HG03432 (cell line): ENCODE measurements around the gene DEPDC5.

ENCODE experiments used
- ATAC-seq: cut with Tn5 transposase; IDR thresholded peaks from one replicate; pipeline ENCODE4 v1.9.1; 2021; ENCODE audit warnings: mild to moderate bottlenecking, moderate library complexity; ENCODE audit not compliant: unreplicated experiment

DEPDC5 gene

DNA sequence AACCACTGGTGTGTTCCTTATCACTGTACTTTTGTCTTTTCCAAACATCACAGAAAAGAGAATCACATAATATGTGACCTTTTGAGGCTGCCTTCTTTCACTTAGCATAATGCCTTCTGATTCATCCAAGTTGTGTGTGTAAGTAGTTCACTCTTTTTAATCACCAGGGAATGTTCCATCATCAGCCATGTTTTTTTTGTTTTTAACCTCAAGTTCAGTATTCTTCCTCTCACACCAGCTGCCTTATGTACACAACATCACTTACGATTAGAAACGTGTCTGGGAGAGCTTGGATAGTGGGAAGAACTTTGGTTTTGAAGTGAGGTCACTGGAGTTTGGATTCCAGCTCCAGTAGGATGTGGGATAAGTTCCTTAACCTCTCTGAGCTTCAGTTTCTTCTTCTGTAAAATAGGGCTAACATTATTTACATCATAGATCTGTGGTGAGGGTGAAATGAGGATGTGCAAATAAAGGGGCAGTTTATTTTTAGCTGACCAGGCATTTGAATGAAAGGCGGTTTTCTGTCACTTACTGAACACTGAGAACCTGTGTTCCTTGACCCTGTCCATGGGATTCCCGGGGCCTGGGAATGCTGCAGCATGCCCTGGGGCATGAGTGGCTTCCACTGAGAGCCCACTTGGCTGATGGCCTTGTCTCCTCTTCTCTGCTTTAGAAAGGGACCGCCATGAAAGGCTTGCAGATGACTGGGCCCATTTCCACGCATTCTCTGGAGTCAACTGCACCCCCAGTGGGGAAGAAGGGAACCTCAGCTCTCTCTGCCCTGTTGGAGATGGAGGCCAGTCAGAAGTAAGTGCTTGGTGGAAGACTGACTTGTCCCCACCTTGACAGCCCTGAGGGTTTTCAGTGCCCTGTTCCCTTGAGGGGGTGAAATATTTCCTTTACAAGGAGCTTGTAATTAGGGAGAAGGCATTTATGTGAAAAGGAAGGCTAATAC lies 92.6 kb downstream of the DEPDC5 start:
- no peak for ATAC-seq

DNA sequence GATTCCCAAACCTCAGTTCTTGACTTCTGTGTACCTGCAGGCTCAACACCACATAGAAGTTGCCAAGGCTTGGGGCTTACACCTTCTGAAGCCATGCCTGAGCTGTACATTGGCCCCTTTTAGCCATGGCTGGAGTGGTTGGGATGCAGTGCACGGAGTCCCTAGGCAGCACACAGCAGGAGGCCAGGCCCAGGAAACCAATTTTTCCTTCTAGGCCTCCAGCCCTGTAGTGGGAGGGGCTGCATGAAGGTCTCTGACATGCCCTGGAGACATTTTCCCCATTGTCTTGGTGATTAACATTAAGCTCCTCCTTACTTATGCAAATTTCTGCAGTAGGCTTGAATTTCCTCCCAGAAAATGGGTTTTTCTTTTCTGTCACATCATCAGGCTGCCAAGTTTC lies 94.6 kb downstream of the DEPDC5 start:
- ATAC-seq = no peak

DNA sequence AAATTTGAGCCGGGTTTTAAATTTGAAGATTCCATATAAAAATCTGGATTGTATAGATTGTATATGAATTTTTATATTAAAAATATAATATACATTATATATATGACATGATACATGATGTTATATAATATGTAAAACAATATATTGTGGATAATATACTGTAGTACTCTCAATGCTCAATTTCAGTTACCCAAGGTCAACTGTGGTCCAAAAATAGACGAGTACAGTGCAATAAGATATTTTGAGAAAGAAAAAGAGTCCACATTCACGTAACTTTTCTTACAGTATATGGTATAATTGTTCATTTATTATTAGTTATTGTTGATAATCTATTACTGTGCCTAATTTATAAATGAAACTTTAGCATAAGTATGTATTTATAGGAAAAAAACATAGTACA lies 96.3 kb downstream of the DEPDC5 start:
- no peak for ATAC-seq

DNA sequence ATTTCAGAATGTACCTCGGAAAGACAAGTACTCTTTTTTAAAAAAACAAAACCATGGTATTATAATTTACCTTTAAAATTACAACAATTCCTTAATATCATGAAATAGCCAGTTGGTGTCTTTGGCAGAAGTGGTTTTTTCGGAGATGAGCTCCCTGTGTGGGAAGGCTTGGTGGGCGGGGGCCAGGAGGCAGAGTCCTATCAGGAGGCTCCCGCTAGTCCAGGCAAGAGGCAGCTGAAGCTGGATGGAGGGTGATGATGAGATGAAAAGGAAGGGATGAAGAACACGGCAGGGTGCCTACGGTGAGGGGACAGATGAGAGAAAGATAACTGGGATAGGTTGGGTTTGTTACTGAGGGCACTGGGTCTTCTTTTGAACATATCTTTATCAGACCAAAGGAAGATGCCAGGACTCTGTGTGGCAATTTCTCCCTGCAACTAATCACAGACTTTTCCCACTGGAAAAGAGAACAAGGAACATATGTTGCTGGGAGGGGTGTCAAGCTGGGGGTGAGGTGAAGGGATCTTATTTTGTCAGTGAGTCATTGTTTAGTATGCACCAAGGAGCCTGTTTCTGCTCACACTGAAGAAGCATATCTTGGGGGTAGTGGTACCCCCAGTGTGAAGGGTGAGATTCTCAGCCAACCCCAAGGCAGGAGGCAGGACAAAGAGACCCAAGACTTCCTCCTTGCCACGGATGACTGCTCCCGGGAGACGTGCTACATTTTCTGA lies 99.0 kb downstream of the DEPDC5 start:
- ATAC-seq = no peak

DNA sequence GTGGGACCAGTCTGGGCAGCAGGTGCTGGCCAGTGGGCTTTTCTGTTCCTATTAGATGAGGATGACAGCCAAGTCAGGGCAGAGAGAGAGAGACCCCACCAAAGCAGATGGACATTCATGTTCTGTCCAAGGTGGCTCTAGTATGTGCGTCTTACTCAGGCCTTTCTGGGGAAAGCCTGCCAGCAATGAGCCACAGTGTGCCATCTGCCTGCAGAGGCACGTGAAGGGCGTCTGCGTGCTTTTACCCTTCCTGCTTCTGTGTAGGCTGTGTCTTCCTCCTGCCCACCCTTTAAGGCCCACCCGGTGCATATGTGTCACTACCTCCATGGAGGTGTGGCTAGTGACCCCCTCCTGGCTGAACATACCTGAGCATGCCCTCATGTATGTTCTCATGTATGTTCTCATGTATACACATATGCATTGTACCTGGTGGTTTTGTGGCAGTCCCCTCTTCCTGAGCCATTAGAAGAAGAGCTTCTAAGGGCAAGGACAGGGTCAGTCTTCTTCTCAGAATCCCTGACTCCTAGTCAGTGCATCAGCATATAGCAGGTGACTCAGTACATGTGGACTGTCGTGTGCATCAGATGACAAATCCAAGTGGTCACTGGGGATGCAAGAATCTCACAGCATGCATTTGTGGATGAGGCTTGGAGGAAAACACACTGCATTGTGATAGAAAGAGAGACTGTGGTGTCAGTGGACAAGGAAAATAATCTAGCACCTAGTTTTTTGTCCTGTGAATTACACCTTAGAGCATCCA lies 100.1 kb downstream of the DEPDC5 start:
- ATAC-seq = no peak

DNA sequence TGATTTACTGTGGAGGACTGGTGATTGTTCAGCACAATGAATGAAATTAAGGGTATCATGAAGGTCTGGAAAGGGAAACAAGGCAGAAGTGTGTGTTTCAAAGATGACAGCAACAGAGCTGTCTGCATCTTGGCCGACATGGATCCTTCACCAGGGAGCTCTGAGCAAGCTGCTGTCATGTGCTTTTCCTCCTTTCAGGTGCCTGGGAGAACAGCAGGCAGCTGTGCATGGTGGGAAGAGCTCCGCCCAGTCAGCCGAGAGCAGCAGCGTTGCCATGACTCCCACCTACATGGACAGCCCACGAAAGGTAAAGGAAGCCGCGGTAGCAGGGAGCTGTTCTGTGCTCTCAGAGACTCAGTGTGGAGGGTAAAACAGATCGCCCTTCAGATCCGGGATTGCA lies 103.4 kb downstream of the DEPDC5 start:
- no peak for ATAC-seq

DNA sequence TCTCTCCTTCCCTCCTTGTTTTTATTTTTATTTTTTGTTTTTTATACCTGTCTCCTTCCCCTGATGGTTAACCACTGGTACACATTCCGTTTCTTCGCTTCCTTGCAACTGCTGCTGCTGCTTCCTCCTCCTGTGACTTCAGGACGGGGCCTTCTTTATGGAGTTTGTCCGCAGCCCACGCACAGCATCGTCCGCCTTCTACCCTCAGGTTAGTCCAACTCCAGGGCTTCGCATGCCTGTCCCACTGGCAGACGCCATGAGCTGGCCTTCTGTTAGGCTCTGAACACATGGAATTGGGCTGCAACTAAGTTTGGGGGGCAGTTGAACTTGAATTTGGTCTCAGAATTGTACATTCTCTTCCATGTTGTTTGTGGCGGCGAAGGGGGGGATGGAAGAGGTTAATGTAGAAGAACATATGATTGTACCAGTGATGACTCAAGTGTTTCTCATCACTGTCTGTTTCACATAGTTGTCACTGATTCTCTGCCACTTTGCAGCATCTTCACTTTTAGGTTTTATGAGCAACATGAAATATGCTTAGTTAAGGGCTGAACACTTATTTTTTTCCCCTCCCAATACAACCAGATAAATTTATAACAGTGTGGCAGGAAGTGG lies 107.5 kb downstream of the DEPDC5 start:
- no peak for ATAC-seq

DNA sequence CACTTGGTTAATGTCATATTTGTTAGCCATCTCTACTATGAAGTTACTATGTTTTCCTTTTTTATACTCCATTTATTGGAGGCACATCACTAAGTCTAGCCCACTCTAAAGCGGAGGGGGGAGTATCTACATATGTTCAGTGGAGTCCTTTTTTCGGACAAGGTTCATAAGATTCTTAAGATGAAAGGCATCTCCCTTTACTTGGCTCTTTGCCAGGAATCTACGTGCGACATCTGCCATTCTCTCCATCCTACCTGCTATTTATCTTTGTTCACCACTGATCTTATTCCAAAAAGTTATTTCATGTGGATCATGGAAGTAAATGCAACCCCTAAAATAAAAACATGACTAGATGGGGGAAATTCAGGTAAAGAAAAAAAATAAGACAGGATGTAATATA lies 113.1 kb downstream of the DEPDC5 start:
- no peak for ATAC-seq

DNA sequence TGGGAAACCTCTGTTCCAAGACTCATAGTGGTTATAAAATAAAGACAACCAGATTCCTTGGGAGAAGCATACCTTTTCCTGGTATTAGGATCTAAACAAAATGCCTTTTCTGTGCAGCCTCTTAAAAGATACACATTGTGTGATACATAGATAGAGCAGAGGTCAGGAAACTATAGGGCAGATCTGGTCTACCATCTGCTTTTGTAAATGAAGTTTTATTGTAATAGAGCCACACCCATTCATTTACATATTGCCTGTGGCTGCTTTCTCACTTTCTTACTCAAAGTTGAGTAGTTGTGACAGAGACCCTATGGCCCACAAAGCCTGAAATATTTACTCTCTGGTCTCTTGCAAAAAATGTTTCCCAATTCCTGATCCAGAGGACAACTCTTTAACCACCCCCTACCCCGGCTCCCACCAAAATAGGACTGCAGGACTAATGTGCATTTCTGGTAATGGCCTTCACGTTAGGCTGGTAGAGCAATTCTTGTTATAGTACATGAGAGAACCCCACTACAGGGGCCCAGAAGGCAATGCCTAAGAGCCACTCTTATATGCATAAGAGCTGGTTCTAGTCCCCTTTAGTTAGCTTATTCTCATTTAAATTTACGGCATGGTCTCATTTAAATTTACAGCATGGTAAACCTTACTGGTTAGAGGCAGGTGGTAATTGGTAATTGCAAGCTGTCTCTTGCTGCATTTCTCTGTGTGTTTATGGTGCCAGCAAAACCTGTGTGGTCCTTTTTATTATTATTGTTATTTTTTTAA lies 113.8 kb downstream of the DEPDC5 start:
- no peak for ATAC-seq

DNA sequence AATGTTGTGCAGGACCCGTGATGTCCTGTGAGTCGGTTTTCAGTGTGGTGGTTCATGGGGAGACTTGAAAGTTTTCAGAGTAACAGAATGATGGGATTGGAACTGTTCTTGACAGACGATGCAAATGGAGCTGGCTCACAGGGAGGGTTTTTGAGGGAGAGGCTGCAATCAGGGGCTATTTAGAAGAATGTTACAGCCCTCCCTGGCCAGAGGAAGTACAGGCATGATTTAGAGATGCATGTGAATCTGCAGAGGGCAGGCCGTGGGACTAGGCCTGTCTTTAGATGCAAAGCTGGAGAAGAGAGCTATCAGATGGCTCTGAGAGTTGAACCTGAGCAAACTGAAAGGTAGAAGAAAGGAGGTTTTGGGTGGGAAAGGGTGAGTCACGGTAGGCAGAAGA lies 115.9 kb downstream of the DEPDC5 start:
- no peak for ATAC-seq

DNA sequence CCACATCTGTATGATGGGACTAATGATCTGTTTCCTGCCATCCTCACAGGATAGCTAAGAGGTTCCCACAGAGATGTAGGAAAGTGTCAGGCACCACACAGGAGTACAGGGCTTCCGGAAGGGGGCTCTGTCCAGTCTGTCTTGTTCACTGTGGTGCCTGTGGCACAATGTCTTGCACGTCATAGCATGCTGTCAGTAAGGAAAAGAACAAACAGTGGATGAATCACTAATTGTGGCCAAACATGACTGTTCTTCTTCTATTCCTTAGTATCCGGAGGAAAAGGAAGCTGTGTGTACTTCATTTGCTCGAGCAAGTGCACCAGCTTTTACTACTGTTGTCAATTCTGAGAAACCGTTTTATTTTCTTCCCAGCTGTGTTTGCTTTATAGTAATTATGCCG lies 117.1 kb downstream of the DEPDC5 start:
- ATAC-seq = no peak

DNA sequence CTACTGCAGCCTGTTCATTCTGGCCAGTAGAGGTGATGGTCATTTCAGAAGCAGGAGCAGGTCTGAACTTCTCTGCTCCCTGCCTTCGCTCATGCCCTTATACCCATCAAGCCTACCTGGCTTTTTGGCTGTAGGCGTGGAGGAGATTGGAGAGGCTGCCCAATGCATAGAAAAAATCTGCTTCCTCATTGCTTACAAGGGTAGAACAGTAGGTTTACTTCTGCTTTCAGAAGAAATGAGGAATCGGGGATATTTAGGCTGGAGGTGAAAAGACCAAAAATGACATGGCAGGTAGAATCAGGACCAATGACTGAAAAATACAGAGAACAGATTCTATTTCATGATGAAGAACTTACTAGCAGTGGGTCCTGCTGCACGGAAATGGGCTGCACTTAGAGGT lies 117.7 kb downstream of the DEPDC5 start:
- ATAC-seq = no peak

DNA sequence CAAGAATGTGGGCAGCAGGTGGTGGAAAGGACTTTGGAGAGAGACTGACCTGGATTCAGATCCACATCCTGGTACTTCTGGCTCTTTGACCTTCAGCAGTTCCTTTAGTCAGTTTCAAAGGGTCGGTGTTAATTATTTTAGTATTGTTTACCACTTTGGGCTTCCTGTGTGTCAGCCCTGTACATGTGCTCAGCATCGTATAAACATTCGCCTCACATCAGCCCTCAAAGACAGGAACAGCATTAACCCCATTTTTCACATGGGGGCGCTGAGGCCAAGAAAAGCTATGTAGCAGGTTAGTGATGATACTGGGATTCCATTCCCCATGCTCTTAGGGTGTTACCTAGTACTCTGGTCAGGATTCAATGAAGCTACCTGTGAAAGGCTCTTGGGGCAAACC lies 118.4 kb downstream of the DEPDC5 start:
- ATAC-seq = no peak

DNA sequence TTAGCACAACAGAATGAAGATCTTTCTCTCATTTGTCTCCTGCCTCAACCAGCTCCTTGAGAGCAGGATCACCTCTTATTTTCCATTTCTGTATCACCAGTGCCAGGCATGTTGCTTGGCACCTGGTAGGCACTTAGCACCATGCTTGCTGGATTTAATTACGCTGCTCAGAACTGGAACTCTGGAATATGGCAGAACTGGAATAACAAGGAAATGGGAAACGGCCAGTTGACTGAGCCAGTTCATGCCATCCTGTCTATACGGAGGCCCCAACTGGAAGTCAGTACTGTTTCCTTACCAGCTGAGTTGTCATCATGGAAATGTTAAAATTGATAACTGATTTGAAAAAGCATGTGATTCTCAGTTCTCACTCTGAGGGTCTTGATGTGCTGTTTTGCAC lies 121.0 kb downstream of the DEPDC5 start:
- ATAC-seq = no peak

DNA sequence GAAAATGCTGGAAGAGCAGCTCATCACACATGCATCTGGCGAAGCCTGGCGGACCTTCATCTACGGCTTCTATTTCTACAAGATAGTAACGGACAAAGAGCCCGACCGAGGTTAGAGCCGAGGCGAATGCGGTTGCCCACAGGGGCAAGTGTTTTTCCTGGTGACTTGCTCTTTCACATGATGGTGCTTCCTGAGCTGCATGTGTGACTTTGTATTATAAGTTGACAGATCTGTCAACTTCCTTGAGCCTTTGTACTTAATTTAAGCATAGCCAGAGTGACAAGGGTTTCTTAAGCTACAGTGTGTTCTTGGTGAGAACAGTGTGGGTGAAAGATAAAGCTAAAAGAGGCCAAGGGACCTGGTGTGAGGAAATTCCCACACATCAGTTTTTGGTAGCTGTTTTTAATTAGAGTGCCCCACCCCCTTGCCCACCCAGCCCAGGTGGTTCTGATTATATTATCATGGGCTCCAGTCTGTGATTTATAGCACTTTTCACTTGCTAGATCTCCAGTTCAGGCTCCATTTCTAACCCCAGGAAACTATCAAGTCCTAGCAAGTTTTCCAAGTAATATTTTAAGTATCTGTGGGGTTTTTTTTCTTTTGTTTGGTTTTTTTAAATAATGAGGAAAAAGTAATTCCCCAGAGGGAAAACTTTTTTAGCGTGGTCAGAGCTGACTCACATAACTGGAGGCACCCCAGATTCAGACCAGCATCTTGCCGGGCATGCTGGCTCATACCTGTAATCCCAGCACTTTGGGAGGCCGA lies 122.5 kb downstream of the DEPDC5 start:
- no peak for ATAC-seq

DNA sequence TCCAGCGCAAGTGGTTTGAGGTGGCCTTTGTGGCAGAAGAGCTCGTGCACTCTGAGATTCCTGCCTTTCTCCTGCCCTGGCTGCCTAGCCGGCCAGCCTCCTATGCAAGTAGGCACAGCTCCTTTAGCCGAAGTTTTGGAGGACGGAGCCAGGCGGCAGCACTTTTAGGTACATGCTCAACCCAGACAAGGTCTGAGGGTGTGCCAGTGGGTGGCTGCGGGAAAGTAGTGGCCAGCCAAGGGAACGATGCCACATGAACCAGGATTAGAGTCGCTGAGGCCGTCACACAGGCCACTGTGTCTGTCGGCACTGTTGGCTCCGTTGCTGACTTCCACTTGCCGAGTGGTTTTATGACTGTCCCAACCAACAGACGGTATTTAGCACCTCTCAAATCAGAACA lies 125.8 kb downstream of the DEPDC5 start:
- ATAC-seq = no peak

DNA sequence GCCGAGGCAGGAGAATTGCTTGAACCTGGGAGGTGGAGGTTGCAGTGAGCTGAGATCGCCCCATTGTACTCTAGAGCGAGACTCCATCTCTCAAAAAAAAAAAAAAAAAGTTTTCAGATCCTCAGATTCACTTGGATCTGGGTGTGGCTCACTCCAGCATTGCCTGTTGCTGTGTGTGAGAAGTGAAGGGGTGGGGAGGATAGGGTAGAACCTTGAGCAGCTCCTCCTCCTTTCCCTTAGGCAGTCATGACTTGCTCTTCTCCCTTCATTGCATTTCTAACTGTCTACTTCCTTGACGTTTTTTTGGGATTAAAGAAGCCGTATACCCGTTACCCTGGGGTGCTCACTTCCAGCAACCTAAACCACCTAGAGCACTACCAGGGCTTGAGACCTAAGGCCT lies 127.4 kb downstream of the DEPDC5 start:
- no peak for ATAC-seq

DNA sequence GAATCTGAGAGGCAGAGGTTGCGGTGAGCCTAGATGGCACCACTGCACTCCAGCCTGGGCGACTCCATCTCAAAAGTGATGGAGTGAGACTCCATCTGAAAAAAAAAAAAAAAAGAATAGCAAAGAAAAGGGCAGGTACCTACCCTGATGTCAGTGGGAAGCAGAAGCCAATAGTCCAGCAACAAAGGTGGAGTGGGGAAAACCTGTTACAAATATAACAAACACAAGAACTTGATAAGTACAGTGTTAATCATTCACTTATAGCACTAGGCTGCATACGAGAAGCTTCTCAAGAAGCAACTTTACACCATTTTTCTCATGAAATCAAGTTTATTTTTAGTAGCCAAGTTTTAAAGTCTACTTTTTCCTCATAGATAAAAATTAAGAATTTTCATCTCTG lies 128.0 kb downstream of the DEPDC5 start:
- ATAC-seq = no peak

DNA sequence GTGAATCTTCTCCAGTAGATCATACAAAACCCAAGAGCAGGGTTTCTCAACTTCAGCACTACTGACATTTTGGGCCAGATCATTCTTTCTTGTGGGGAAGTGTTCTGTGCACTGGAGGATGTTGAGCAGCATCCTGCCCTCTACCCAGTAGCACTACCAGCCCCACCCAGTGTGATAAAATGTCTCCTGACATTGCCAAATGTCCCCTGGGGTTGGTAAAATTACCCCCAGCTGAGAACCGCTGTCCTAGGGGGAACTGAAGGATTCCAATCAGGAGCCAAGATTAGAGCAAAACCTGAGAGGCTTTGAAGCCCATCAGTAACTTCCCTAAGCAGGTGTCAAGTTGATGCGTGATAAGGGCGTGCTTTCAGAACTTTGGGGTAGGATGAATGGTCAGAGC lies 129.2 kb downstream of the DEPDC5 start:
- ATAC-seq = no peak

DNA sequence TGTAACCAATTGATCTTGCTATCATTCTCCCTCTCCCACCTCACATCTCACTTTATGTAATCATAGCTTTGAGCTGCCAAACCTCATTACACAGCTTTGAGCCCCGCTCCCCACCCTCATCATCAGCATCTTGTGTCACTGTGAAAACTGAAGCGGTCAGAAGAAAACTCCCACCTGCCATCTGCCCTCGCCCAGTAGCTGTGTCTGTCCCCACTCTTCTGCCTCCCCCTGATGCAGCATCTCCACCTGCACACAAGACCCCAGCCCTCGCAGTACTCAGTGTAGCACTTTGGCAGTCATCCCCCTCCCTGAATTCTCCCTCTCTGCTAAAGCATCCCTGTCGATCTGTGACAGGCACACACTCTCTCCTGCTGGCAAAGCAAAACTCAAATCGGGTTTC lies 130.2 kb downstream of the DEPDC5 start:
- ATAC-seq = no peak
